UCSD-AML1 (cell line): ENCODE results near the gene BHLHE40.
"Not testable (repeated sequence)": the region's sequence is repeated elsewhere in the genome, so short reads cannot be mapped to it uniquely, and the experiment has no call there.

Experiments
- DNase-seq: peaks from one replicate; lab custom pipeline; 2025; ENCODE audit not compliant: unreplicated experiment; lab: John Stamatoyannopoulos, UW

Gene BHLHE40

DNA sequence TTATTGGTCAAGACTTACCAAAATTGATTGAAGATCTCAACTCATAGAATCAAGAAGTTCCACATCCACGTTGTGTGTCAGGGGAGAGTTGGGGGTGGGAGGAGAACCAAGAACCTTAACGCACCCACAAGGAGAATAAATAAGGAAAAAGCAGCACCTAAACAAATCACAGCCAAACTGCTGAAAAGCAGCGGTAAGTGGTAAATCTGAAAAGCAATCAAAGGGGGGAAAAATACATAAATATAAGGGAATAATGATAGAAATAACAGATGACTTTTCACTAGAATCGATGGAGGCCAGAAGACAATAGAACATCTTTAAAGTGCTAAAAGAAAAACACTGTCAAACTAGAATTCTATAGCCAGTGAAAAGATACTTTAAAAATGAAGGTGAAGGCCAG, 20.1 kb upstream of the BHLHE40 start:
- no peak for DNase-seq

DNA sequence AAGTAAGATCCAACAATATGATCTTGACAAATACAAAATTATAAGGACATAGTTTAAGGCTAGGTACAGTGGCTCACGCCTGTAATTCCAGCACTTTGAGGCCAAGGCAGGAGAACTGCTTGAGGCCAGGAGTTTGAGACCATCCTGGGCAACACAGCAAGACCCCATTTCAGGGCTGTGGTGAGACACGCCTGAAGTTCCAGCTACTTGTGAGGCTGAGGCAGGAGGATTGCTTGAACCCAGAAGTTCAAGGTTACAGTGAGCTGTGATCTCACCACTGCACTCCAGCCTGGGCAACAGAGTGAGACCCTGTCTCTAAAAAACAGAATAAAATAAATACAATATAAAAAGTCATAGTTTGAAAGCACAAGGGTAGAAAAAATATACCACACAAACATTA, 17.4 kb upstream of the BHLHE40 start:
- not testable (repeated sequence) for DNase-seq

DNA sequence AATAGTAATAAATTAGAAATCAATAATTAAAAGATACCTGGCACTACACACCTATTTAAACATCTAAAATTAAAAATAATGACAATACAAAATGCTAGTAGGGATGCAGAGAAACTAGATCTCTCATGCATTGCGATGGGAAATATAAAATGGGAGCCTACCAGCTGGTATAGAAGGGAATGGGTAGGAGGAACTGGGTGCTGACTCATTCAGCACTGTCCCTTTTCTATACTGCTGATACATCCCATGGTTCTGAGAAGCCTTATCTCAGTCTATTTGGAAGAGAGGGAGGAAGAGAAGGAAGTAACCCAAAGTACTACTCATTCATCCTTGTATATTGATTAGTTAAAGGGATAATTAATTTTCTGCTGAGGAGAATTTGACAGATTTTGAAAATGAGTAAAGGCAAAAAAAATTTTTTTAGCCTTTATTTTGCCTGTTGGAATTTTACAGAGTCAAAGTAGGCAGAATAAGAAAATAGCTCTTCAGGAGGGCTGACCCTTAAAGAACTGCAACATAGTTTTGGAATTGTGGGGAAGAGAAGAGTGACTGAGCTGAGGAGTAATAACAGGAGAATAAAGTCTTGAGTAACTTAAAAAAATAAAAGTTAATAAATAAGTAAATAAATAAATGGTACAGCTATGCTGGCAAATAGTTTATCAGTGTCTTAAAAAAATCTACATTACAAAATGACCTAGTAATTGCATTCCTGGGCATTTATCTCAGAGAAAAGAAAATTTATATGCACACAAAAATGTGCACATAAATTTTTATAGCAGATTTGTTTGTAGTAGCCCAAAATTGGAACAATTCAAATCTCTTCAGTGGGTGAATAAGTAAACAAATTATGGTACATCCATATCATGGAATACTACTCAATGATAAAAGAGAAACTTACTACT, 15.3 kb upstream of the BHLHE40 start:
- DNase-seq, result no peak

DNA sequence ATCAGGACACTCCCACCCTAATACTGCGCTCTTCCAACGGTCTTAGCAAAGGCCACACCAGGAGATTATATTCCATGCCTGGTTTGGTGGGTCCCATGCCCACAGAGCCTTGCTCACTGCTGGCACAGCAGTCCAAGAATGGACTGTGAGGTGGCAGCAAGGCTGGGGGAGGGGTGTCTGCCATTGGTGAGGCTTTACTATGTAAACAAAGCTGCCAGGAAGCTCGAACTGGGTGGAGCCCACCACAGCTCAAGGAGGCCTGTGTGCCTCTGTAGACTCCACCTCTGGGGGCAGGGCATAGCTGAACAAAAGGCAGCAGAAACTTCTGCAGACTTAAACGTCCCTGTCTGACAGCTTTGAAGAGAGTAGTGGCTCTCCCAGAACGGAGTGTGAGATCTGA, 13.2 kb upstream of the BHLHE40 start:
- DNase-seq, result not testable (repeated sequence)

DNA sequence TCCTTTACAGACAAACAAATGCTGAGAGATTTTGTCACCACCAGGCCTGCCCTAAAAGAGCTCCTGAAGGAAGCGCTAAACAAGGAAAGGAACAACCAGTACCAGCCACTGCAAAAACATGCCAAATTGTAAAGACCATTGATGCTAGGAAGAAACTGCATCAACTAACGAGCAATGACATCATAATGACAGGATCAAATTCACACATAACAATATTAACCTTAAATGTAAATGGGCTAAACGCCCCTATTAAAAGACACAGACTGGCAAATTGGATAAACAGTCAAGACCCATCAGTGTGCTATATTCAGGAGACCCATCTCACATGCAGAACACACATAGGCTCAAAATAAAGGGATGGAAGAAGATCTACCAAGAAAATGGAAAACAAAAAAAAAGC, 11.6 kb upstream of the BHLHE40 start:
- not testable (repeated sequence) for DNase-seq

DNA sequence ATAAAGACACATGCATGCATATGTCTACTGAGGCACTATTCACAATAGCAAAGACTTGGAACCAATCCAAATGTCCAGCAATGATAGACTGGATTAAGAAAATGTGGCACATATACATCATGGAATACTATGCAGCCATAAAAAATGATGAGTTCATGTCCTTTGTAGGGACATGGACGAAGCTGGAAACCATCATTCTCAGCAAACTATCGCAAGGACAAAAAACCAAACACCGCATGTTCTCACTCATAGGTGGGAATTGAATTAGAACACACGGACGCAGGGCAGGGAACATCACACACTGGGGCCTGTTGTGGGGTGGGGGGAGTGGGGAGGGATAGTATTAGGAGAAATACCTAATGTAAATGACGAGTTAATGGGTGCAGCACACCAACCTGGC, 7.8 kb upstream of the BHLHE40 start:
- DNase-seq, result not testable (repeated sequence)

DNA sequence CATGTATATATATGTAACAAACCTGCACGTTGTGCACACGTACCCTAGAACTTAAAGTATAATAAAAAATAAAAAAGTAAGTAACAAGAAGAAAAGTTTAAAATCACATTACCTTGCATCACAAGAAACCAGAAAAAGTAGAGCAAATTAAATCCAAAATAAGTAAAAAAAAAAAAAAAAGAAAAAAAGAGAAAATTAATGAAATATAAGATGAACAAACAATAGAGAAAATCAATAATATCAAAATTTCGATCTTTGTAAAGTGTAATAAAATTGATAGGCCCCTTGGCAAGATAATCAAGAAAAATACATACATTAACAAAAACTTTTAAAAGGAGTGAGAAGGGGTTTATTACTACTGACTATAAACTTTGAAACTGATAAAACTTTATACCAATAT, 7.4 kb upstream of the BHLHE40 start:
- DNase-seq, result no peak

DNA sequence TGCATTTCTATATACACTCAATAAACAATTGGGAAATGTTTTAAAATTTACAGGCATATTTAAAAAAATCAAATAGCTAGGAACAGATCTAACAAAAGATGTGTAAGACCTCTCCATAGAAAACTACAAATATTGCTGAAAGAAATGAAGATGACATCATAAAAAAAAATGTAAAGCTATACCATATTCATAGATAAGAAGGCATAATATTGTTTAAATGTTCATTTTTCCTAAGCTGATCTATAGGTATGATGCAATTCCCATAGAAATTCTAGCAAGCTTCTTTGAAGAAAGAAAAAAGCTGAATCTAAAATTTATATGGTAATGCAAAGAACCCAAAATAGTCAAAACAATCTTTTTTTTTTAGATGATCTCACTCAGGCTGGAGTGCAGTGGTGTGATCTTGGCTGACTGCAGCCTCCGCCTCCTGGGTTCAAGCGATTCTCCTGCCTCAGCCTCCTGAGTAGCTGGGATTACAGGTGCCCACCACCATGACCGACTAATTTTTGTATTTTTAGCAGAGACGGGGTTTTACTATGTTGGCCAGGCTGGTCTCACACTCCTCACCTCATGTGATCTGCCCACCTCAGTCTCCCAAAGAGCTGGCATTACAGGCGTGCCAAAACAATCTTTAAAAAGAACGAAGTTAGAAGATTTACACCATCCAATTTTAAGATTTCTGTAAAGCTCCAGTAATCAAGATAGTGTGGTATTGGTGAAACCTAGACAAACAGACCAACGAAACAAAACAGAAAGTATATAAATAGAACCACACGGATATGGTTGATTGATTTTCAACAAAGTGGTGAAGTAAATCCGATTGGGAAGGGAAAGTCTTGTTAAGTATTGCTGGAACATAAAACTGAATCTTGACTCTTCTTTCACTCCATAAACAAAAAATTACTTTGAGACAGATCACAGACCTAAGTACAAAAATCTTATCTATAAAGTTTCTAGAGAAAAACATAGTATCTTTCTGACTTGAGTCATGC, 6.3 kb upstream of the BHLHE40 start:
- DNase-seq, result no peak

DNA sequence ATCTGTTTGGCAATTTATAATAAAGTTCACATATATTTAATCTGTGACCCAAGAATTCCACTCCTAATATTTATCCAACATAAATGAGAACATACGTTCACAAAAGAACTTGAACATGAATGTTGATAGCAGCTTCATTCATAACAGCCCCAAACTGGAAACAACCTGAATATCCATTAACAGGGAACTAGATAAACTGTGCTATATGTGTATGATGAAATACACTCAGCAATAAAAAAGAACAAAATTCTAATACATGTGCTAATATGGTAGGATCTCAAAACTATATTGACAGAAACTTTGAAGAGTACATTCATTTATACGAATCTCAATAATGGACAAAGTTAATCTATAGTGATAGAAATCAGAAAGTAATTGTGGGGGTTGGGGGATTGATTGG, 5.1 kb upstream of the BHLHE40 start:
- DNase-seq, result no peak

DNA sequence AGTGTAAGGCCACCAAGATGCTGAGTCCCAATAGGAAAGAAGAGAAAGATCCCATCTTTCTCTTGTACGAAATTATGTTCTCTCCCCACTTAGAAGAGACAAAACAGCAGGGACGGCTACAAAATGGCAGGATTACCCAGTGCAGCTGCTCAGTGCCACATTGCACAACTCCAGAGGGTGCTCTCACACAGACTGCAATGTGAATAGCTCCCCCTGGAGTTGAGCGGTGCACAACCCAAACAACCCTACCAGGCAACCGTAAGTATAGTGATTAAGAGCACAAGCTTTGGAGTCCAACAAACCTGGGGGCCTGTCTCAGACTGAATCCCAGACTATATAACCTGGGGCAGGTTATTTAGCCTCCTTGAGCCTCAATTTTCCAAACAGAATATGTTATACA, 3.1 kb upstream of the BHLHE40 start:
- DNase-seq, result peak; percentile 77

DNA sequence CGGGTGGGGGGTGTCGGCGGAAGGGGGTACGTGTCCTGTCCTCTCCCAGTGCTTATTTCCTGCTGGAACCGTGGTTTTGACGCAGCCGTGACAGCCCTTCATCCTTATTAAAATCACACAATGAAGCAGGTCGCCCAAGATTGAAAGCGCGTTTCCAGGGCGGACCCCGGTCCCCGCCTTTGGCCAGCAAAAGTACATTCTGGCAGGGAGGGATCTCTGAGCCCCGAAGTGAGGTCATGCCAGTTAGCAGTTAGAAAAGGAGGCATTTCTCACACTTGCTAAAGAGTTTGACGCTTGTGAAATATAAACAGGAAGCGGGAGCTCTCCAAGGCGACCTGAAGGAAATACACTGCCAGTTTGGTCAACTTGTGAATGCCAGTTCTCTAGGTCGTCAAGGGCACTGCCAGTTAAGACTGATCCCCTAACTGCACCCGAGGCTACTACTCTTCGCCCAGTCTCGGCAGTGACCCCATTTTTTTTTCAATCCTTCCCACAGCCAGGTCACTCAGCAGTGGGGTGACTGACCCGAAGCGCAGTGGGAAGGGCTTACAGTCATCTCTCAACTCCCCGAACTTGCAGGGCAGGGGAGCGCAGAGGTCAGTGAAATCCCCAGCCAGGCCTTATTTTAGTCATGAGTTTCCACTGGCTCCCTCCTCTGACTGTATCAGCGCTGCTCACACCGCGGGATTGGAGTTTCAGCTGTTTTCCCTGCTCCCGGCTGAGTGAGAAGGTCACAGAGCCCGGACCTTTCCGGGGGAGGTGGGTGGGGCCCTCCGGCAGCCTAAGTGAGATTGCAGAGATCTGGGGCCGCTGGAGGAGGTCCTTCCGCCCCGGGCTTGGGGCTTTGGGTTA, 2.0 kb upstream of the BHLHE40 start:
- DNase-seq, result peak; percentile 83

DNA sequence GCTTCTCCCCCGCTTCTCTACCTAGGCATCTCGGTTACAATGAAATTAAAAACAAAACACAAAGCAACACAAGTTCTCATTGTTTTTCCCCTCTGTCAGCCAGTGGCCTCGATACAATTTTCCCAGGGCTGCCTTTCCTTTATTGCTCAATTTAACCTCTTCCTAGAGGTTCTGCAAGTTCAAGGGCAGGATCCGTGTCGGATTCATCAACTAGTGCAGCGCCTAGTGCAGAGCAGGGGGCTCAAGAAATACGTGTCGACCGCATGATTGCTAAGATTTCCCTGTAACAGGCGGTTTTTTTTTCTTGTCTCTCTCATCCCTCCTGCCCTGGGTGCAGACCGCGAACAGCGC, 1.4 kb upstream of the BHLHE40 start:
- DNase-seq, result no peak

DNA sequence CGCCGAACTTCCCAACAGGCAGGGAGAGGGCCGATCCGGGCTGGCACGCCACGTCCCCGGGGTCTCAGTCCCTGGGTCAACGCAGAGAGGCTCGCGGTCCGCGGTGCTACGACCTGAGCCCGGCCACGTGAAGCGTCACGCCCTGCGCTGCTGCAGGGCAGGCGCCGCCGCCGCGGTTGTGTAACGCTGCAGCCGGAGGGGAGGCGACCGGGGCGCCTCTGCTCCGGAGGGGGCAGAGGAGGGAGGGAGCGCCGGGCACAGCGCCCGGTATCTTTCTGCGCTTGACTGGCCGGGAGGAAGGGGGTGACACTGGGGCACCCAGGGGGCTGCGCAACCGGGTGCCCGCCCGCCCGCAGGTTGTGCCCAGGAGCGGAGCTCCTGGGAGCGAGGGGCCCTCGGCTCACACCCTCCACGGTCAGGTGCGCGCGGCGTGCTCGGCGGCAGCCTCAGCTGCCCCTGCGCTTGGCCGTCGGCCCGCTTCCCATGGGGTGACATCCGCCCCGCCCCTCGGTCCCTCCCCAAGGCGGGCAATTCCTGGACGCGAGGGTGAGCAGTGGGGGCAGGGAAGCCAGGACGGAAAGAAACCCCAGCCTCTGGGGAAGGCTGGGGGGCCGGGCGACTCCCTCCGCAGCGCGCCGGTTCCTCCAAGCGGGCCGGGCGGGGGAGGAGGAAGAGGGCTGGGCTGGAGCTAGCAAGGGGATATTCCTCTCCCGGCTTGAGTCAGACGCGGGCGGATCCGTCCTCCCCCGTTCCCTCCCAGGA, 852 bp upstream of the BHLHE40 start:
- DNase-seq, result peak; percentile 99

DNA sequence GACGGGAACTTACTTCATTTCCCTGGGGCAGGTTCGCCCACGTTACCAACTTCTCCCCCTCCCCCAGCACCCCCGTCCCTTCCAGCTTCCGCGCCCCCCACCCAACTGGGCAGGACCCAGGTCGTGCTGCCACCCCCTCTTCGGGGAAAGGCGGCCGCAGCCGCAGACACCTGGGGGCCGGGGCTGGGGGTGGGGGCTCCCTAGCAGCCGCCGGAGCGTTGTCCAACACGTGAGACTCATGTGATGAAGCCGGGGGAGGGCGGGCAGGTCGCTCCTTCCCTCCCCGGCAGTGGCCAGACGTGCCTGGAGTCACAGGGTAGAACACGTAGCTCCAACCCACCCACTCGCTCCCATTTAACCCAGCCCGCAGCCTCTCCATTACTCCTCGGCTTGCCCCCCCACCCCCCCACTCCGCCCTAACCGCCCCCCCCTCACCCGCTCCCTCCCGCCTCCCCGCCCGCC, 240 bp upstream of the BHLHE40 start:
- DNase-seq, result peak; percentile 99

DNA sequence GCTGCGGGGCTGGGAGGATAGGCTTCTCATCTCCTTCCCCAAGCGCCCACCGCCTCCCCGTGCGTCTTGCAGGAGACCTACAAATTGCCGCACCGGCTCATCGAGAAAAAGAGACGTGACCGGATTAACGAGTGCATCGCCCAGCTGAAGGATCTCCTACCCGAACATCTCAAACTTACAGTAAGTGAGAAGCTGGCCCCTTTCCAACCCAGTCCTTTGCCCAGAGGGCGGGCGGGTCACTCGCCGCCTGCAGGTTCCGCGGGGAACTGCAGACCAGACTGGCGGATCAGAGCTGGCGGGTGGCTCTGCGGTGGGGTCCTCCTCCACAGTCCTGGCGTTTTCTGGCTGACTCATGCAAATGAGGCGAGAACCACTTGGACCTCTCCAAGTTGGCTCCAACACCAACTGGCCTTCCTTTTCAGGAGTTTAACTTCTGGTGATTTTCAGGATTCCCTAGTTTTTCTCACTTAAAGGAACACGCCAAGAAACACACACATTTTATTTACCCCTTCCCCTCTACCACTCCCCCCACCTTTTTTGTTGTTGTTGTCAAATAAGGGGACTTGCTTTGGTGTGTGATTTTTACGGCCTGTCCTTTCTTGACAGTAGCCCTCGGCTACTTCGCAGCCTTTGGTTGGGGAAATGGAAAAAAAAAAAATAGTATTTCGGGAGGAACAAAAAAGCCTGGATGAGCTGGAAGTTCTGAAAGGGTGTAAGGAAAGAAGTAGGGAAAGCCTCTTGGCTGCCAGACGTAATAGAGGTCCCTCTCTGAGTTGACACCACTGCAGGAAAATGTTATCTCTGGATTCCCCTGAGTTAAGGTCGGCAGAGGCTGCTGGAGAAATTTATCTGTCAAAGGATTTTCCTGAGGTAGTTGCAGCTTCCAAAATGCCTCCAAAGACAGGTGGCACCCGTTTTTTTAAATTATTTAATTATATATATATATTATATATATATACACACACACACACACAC, 1.3 kb downstream of the BHLHE40 start:
- DNase-seq, result peak; percentile 91

DNA sequence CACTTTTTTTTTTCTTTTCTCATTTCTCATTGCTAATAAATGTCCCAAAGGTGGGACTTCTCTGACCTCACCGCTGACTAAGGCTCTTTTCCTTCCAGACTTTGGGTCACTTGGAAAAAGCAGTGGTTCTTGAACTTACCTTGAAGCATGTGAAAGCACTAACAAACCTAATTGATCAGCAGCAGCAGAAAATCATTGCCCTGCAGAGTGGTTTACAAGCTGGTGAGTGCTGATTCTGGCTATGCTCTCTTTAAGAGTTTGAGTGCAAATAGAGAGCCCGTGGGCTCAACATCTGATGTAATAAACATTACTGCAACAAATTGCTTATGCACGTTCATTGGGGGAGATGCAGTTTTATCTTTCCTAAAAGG, 2.0 kb downstream of the BHLHE40 start:
- DNase-seq, result no peak

DNA sequence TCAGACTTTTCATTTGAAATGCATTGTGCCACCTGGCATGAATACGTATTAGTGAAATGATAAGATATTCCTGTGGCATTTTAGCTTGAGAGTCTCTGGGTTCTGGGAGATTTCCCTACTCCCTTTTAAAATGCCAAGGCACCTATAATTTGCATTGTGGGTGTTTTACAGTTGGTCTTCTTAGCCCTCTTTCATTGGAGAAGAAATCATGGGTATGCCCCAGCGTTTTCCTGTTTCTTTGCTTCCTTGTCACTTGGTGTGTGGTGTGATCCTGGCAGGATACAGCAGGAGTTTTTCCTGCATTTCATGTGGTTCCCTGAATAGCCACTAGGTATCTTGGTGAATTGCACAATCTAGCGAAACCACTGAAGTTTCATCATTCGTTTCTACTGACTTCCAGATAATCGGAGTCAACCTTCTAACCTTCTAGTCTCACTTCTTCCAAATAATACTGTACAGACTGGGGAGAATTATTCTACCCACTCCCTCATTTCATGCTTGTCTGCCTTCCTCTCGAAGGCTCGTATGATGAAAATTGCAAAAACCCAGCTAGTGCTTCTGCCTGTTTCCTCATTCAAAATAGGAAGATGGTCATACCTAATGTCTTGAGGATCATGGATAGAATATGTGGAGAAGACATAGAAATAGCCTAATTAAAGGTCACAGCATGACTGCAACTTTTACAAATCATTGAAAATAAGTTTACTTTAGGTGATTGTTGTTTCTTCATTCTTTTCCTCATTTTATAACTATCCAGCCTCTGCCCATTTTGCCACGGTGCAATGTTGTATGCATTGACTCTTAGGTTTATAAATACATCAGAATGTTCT, 2.6 kb downstream of the BHLHE40 start:
- DNase-seq, result no peak
